ENCODE measurements around the gene SLC2A4RG.

- no peak for TF ChIP-seq CTCF (IDR thresholded peaks at IDR 0.05; ENCODE audit: poor library complexity)
- TF ChIP-seq EZH2 (IDR thresholded peaks at IDR 0.05; ENCODE audit: borderline replicate concordance) = no peak
- no peak for TF ChIP-seq EZH2phosphoT487 (IDR thresholded peaks at IDR 0.05; ENCODE audit: low read depth, severe bottlenecking, unreplicated experiment)
Measured at GRCh38 chr20:63701329-63702035, 38.1 kb upstream of the SLC2A4RG start.

All from hepatocyte (in vitro differentiated cells).